ENCODE measurements around the gene TCAP. TPM values are rescaled to one million over a fixed set of nuclear protein-coding genes. Genes with fewer than 3 reads are reported as not detected.

Gene TCAP
- polyA plus RNA-seq, 1 donor, result 345 TPM

- DNase-seq, result no peak
Measured at GRCh38 chr17:39651923-39652586, 13.1 kb upstream of the TCAP start.

GRCh38 chr17:39652587-39653315 lies 12.4 kb upstream of the TCAP start:
- DNase-seq, result no peak

- no peak for DNase-seq
Measured at GRCh38 chr17:39653316-39653661, 11.9 kb upstream of the TCAP start.

GRCh38 chr17:39653662-39654331 lies 11.4 kb upstream of the TCAP start:
- DNase-seq, result no peak

GRCh38 chr17:39655105-39655504 lies 10.0 kb upstream of the TCAP start:
- no peak for DNase-seq

- no peak for DNase-seq
Measured at GRCh38 chr17:39658346-39658745, 6.8 kb upstream of the TCAP start.

- no peak for DNase-seq
Measured at GRCh38 chr17:39658760-39659159, 6.4 kb upstream of the TCAP start.

GRCh38 chr17:39659279-39660010 lies 5.7 kb upstream of the TCAP start:
- DNase-seq, result no peak

GRCh38 chr17:39660011-39660360 lies 5.2 kb upstream of the TCAP start:
- DNase-seq, result no peak

GRCh38 chr17:39660397-39661385 lies 4.5 kb upstream of the TCAP start:
- DNase-seq, result no peak

GRCh38 chr17:39661744-39662541 lies 3.2 kb upstream of the TCAP start:
- DNase-seq, result no peak

GRCh38 chr17:39662551-39663339 lies 2.4 kb upstream of the TCAP start:
- DNase-seq, result no peak

GRCh38 chr17:39663340-39663687 lies 1.8 kb upstream of the TCAP start:
- DNase-seq, result no peak

- no peak for DNase-seq
Measured at GRCh38 chr17:39663688-39664580, 1.2 kb upstream of the TCAP start.

- DNase-seq, result no peak
Measured at GRCh38 chr17:39665642-39666224, 584 bp downstream of the TCAP start.

- no peak for DNase-seq
Measured at GRCh38 chr17:39666231-39666600, 1.1 kb downstream of the TCAP start.

GRCh38 chr17:39666601-39667261 lies 1.6 kb downstream of the TCAP start:
- no peak for DNase-seq

GRCh38 chr17:39667262-39667944 lies 2.3 kb downstream of the TCAP start:
- no peak for DNase-seq
